ENCODE measurements around the gene JAGN1. TPM values are rescaled to one million over a fixed set of nuclear protein-coding genes. Genes with fewer than 3 reads are reported as not detected.

The JAGN1 gene
- total and polyA plus RNA-seq, 2 of the 8 experiments (the other 6 are each of a cell fraction or from before 2014, with no cell fraction given): 26.9 to 51.6 TPM

- Histone ChIP-seq H2BK20ac (ENCODE audit: low read length) (no peak overlapping the region), H2BK120ac (replicated peaks; ENCODE audit: low read depth, low read length) (no peak overlapping the region), H3K4me1 (replicated peaks in 1 of 4; ENCODE audit: control insufficient read depth in 3 of 4, insufficient read depth in 4 of 4, low read length in 3 of 4) (peaks cover 0 to 10% (median 5%) of the 10 kb centered on the region in 4 experiments; a peak in 6 of 7 replicates), H3K23ac (ENCODE audit: insufficient read length) (no peak overlapping the region), H3K56ac (replicated peaks; ENCODE audit: insufficient read length, low read depth, low read length) (no peak overlapping the region), H4K91ac (replicated peaks; ENCODE audit: insufficient read length, low read length) (no peak overlapping the region), H3K14ac (ENCODE audit: insufficient read length) (no peak overlapping the region), H3K79me1 (ENCODE audit: low read depth, low read length) (no peaks in the 10 kb centered on the region), H2BK15ac (ENCODE audit: low read length) (no peak overlapping the region), H3K4me2 (ENCODE audit: insufficient read depth in 1 of 2, low read depth in 2 of 2, low read length in 2 of 2) (no peak overlapping the region; a peak in 1 of 4 replicates), H3K27me3 (replicated peaks in 1 of 4; ENCODE audit: control insufficient read depth in 3 of 4, extremely low read depth in 1 of 4, insufficient read depth in 3 of 4, low read length in 3 of 4) (peaks cover 0 to 3% (median 0%) of the 10 kb centered on the region in 4 experiments; a peak in 1 of 7 replicates), H3K9ac (replicated peaks in 1 of 4; ENCODE audit: extremely low read depth in 1 of 4, low read depth in 3 of 4, low read length in 3 of 4) (no peak overlapping the region), H4K8ac (ENCODE audit: extremely low read depth, insufficient read depth, low read length) (no peak overlapping the region), H2BK5ac (ENCODE audit: low read depth, low read length) (no peak overlapping the region), H2AK5ac (ENCODE audit: low read depth, low read length) (no peak overlapping the region), H3K36me3 (ENCODE audit: control insufficient read depth in 2 of 4, insufficient read depth in 4 of 4, low read length in 3 of 4) (no peaks in the 10 kb centered on the region), H4K5ac (ENCODE audit: insufficient read length, low read depth, low read length) (no peak overlapping the region), H3K4ac (replicated peaks; ENCODE audit: insufficient read length, low read depth, low read length) (no peak overlapping the region), H3K27ac (ENCODE audit: low read depth, low read length) (no peak overlapping the region), H2AFZ (ENCODE audit: low read length) (no peak overlapping the region), H3K9me3 (ENCODE audit: insufficient read depth in 2 of 2, low read depth in 1 of 2, low read length in 1 of 2) (no peaks in the 10 kb centered on the region), H4K20me1 (replicated peaks in 1 of 2; ENCODE audit: control insufficient read depth in 1 of 2, insufficient read depth in 2 of 2, low read length in 2 of 2) (no peaks in the 10 kb centered on the region), H3K79me2 (ENCODE audit: control insufficient read depth in 1 of 2, insufficient read depth in 2 of 2, low read length in 2 of 2) (no peaks in the 10 kb centered on the region), H3K18ac (ENCODE audit: extremely low read depth, low read length) (no peak overlapping the region), H3K4me3 (ENCODE audit: extremely low read depth in 1 of 4, insufficient read depth in 2 of 4, low read depth in 3 of 4, low read length in 4 of 4) (no peak overlapping the region), H2BK12ac (ENCODE audit: low read depth, low read length) (no peak overlapping the region), H3K23me2 (ENCODE audit: low read depth, low read length) (peaks cover 13% of the 10 kb centered on the region; the same call in 1 of the 2 replicates)
- WGBS, 2 experiments (ENCODE audit: extremely low coverage in 1 of 2, insufficient coverage in 1 of 2, insufficient read length in 1 of 2, insufficient replicate concordance in 2 of 2, low coverage in 1 of 2, low lambda C conversion rate in 2 of 2, missing lambda C conversion rate in 1 of 2): 83% methylated on average over 4 of the region's 4 CpGs; no CpG with 5 or more reads in 1 of the 2 experiments
- FAIRE-seq (no peak), DNase-seq (ENCODE audit: low read depth in 1 of 2, low spot score in 2 of 2) (no peak)
- TF ChIP-seq RFX5 (IDR thresholded peaks at IDR 0.05; ENCODE audit: borderline replicate concordance, low read depth, low read length) (no peak), CBX5 (IDR thresholded peaks at IDR 0.05; ENCODE audit: low read depth, low read length) (no peak), RXRA (IDR thresholded peaks at IDR 0.05; ENCODE audit: insufficient read depth, low read depth, low read length) (no peak)
- TF ChIP-seq, protein P1, sequence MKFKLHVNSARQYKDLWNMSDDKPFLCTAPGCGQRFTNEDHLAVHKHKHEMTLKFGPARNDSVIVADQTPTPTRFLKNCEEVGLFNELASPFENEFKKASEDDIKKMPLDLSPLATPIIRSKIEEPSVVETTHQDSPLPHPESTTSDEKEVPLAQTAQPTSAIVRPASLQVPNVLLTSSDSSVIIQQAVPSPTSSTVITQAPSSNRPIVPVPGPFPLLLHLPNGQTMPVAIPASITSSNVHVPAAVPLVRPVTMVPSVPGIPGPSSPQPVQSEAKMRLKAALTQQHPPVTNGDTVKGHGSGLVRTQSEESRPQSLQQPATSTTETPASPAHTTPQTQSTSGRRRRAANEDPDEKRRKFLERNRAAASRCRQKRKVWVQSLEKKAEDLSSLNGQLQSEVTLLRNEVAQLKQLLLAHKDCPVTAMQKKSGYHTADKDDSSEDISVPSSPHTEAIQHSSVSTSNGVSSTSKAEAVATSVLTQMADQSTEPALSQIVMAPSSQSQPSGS (IDR thresholded peaks at IDR 0.05; ENCODE audit: low read length): no peak
- POLR2A ChIA-PET (ENCODE audit: partially characterized antibody): interaction anchor here (1.0 to 5.9 kb wide), 7 partner anchors 8 to 91 kb away, joined by 3 to 43 read pairs (median 5); partner anchors contain the start of gene RPUSD3
- CTCF ChIA-PET (ENCODE audit: partially characterized antibody): interaction anchor here (0.6 to 7.5 kb wide), 15 partner anchors 8 to 128 kb away, joined by 3 to 86 read pairs (median 3); partner anchors contain the start of genes IL17RC and PRRT3
Measured at GRCh38 chr3:9934993-9935392, 44.6 kb downstream of the JAGN1 start.
